Transverse colon (tissue), 4 donors: ENCODE measurements around the gene CISD3. TPM values are rescaled to one million over a fixed set of nuclear protein-coding genes. Genes with fewer than 3 reads are reported as not detected.
"Not testable (repeated sequence)": the region's sequence is repeated elsewhere in the genome, so short reads cannot be mapped to it uniquely, and the experiment has no call there.

Source experiments
- DNase-seq: peaks from one replicate; pipeline ENCODE4 v3.0.0-alpha.2; 2019
- H3K27ac ChIP-seq, 4 donors: fragments of 200-600 bp; sonication (generic); 2 replicates each; pipeline ENCODE4 v1.5.1; 2016 to 2018; ENCODE audit warnings: inconsistent platforms in 4 of 4
- H3K27me3 ChIP-seq: fragments of 200-600 bp; sonication (generic); 2 replicates; pipeline ENCODE4 v1.5.1; 2017; ENCODE audit warnings: inconsistent platforms
- H3K36me3 ChIP-seq, 4 donors: fragments of 200-600 bp; sonication (generic); 2 replicates each; pipeline ENCODE4 v1.5.1; 2017 to 2019; ENCODE audit warnings: inconsistent platforms in 4 of 4
- H3K4me1 ChIP-seq, 4 donors: fragments of 200-600 bp; sonication (generic); 2 replicates each; pipeline ENCODE4 v1.5.1; 2017 to 2020; ENCODE audit warnings: inconsistent platforms in 4 of 4
- H3K4me3 ChIP-seq, 4 donors: fragments of 200-600 bp; sonication (generic); 1 replicate in 1 of 4; 2 replicates in 3 of 4; pipeline versions ENCODE4 v1.5.1 to v1.6.1; 2017 to 2019; ENCODE audit warnings: inconsistent platforms in 4 of 4
- H3K9me3 ChIP-seq, 2 donors: fragments of 200-600 bp; sonication (generic); 2 replicates each; pipeline ENCODE4 v1.5.1; 2017 to 2019; ENCODE audit warnings: inconsistent platforms in 2 of 2
- EP300 ChIP-seq: sonication (generic); formaldehyde crosslinking; IDR thresholded peaks from one replicate; pipeline ENCODE4 v1.6.1; 2017; ENCODE audit warnings: antibody characterized with exemption, low read depth
- POLR2A ChIP-seq: fragments of 450-650 bp; IDR thresholded peaks from one replicate; pipeline ENCODE4 v1.6.1; 2016; ENCODE audit warnings: antibody characterized with exemption, mild to moderate bottlenecking, moderate library complexity
- POLR2AphosphoS5 ChIP-seq, 3 donors: sonication (generic); formaldehyde crosslinking; IDR thresholded peaks; one replicate each; pipeline ENCODE4 v1.6.1; 2016; ENCODE audit warnings: antibody characterized with exemption in 3 of 3
- WGBS, 2 donors: methylation state at CpG; one replicate each; pipeline ENCODE4 v1.1.5; 2018; ENCODE audit warnings: low coverage in 1 of 2; 5-methylcytosine and 5-hydroxymethylcytosine counted together
- in situ Hi-C, 4 donors: fragments of 200-750 bp; cut with MboI; loops; one replicate each; pipeline versions ENCODE4 v1.15.0 to v1.15.1; 2017; ENCODE audit warnings: low sequenced_read_pairs in 3 of 4, low pct_ligation_motif_present in 1 of 4, low pct_unique_long_range_greater_than_20kb in 1 of 4
- intact Hi-C: fragments of 100-400 bp; cut with DNase I; formaldehyde crosslinking; loops from one replicate; pipeline ENCODE4 v1.15.1; 2023; ENCODE audit warnings: low total_unique reads
- total RNA-seq, 4 donors: library from RNA; depleted of rRNA; stranded (reverse); fragments of >200 nt; gene quantifications; one replicate each; pipeline ENCODE4 v1.1.0, GENCODE V29; 2016
- TF ChIP-seq, protein P1 (sequence below), 5 experiments: fragments of 200-600 bp in 3 of 5; fragments of 450-650 bp in 2 of 5; sonication (generic) in 3 of 5; IDR thresholded peaks; 1 replicate in 2 of 5; 2 replicates in 3 of 5; pipeline ENCODE4 v1.5.1; 2016 to 2017; ENCODE audit warnings: antibody characterized with exemption in 5 of 5, inconsistent platforms in 3 of 5, mild to moderate bottlenecking in 2 of 5, moderate library complexity in 1 of 5

Gene CISD3
- total RNA-seq, 4 donors from 2014 or later = 11.2 to 35.0 (median 20.5) TPM

DNA sequence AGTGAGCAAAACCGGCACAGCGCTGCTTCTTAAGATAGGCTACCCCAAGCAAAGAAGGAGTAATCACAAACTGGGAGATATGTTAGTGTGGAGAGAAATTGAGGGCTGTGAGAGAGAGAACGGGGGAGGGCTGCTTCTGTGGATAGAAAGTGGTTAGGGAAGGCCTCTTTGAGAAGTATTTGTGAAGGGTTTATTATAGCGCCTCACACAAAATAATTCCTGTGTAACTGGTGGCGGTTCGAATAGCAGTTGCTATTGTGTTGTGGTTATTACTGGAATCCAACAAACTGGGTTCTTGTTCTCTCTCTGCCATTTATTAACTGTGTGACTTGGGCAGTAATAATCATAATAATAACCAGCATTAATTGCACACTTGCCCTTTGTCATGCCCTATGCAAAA lies 9.2 kb upstream of the CISD3 start:
- Histone ChIP-seq H3K4me3 (no peak overlapping the region), H3K9me3 (no peaks in the 10 kb centered on the region), H3K27me3 (no peaks in the 10 kb centered on the region), H3K4me1 (peaks cover 0 to 30% (median 18%) of the 10 kb centered on the region in 4 donors), H3K36me3 (peaks cover 0 to 21% (median 3%) of the 10 kb centered on the region in 4 donors), H3K27ac (no peak overlapping the region)
- TF ChIP-seq, protein P1, sequence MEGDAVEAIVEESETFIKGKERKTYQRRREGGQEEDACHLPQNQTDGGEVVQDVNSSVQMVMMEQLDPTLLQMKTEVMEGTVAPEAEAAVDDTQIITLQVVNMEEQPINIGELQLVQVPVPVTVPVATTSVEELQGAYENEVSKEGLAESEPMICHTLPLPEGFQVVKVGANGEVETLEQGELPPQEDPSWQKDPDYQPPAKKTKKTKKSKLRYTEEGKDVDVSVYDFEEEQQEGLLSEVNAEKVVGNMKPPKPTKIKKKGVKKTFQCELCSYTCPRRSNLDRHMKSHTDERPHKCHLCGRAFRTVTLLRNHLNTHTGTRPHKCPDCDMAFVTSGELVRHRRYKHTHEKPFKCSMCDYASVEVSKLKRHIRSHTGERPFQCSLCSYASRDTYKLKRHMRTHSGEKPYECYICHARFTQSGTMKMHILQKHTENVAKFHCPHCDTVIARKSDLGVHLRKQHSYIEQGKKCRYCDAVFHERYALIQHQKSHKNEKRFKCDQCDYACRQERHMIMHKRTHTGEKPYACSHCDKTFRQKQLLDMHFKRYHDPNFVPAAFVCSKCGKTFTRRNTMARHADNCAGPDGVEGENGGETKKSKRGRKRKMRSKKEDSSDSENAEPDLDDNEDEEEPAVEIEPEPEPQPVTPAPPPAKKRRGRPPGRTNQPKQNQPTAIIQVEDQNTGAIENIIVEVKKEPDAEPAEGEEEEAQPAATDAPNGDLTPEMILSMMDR (IDR thresholded peaks at IDR 0.05) = no peak
- TF ChIP-seq POLR2AphosphoS5 (IDR thresholded peaks at IDR 0.05) (no peak), POLR2A (no peak), EP300 (no peak)
- WGBS, 2 donors = 90% methylated on average over 3 to 6 of the region's 6 CpGs
- in situ Hi-C loops = no loop called here
- intact Hi-C loops = no loop called here
- DNase-seq = no peak

DNA sequence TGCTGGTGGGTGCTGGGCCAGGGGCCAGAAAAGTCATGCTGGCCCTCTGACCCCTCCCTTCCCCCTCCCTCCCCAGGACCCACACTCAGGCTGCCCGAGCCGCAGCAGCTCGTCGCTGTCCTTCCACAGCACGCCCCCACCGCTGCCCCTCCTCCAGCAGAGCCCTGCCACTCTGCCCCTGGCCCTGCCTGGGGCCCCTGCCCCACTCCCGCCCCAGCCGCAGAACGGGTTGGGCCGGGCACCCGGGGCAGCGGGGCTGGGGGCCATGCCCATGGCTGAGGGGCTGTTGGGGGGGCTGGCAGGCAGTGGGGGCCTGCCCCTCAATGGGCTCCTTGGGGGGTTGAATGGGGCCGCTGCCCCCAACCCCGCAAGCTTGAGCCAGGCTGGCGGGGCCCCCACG lies 8.3 kb upstream of the CISD3 start:
- WGBS, 2 donors = 93% methylated on average over 11 of the region's 16 CpGs; no CpG with 5 or more reads in 1 of the 2 donors
- Histone ChIP-seq H3K27ac (no peak overlapping the region), H3K9me3 (no peaks in the 10 kb centered on the region), H3K27me3 (no peaks in the 10 kb centered on the region), H3K36me3 (peaks cover 0 to 15% (median 3%) of the 10 kb centered on the region in 4 donors), H3K4me1 (peaks cover 0 to 37% (median 18%) of the 10 kb centered on the region in 4 donors), H3K4me3 (no peak overlapping the region)
- no peak for DNase-seq
- TF ChIP-seq POLR2AphosphoS5 (IDR thresholded peaks at IDR 0.05) (no peak), EP300 (no peak), POLR2A (no peak)
- TF ChIP-seq, protein P1 (IDR thresholded peaks at IDR 0.05) = no peak
- intact Hi-C loops = no loop called here
- in situ Hi-C loops = no loop called here

DNA sequence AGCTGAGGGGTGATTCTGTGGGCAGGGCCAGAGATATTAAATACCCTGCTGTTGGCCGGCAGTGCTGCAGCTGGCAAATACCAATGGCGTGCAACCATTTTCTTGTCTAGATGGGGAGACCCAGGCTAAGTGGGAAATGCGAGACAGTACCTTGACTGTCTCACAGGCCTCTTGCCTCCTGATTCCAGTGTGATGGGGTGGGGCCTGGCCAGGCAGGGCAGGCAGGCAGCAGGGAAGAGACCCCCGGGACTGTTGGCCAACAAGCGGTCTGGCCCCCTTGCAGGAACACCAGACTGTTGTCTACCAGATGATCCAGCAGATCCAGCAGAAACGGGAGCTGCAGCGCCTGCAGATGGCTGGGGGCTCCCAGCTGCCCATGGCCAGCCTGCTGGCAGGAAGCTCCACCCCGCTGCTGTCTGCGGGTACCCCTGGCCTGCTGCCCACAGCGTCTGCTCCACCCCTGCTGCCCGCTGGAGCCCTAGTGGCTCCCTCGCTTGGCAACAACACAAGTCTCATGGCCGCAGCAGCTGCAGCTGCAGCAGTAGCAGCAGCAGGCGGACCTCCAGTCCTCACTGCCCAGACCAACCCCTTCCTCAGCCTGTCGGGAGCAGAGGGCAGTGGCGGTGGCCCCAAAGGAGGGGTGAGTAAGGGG lies 5.7 kb upstream of the CISD3 start:
- Histone ChIP-seq H3K36me3 (peaks cover 0 to 6% (median 3%) of the 10 kb centered on the region in 4 donors), H3K4me3 (no peak overlapping the region), H3K4me1 (peaks cover 7 to 50% (median 25%) of the 10 kb centered on the region in 4 donors), H3K9me3 (no peaks in the 10 kb centered on the region), H3K27me3 (no peaks in the 10 kb centered on the region), H3K27ac (peak overlapping the region; percentile 13 to 41 (median 34))
- TF ChIP-seq POLR2A (no peak), EP300 (no peak), POLR2AphosphoS5 (IDR thresholded peaks at IDR 0.05) (no peak)
- TF ChIP-seq, protein P1 (IDR thresholded peaks at IDR 0.05) = no peak
- 42 to 59% methylated on average over 2 to 7 of the region's 16 CpGs for whole genome bisulfite sequencing, 2 donors
- intact Hi-C loops (no loop called here), in situ Hi-C loops (no loop called here)
- DNase-seq = peak; percentile 72

DNA sequence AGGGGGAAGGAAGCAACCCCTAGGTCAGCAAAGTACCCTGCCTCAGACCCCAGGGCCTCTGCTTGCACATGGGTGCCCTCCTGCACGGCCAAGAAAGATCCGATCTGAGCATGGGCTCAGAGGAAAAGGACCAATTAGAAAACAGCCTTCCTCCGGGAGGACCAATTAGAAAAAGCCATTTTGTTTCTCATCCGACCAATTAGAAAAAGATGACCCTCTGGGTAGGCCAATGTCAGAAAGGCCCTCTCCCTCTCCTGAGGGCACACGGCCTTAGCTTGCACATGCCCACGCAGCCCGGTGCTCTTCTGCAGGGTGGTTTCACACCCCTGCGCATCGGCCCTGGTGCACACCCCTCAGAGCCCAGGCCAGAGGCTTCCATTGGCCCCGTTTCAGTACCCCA lies 5.1 kb upstream of the CISD3 start:
- peaks cover 0 to 6% (median 3%) of the 10 kb centered on the region in 4 donors for H3K36me3 ChIP-seq
- peaks cover 10 to 54% (median 29%) of the 10 kb centered on the region in 4 donors for H3K4me1 ChIP-seq
- no peak overlapping the region for H3K4me3 ChIP-seq
- 66% methylated on average over 10 of the region's 10 CpGs; no CpG with 5 or more reads in 1 of the 2 donors for WGBS, 2 donors
- no peak for DNase-seq
- H3K27me3 ChIP-seq = no peaks in the 10 kb centered on the region
- H3K9me3 ChIP-seq = no peaks in the 10 kb centered on the region
- intact Hi-C loops = no loop called here
- TF ChIP-seq EP300 (no peak), POLR2AphosphoS5 (IDR thresholded peaks at IDR 0.05) (no peak), POLR2A (no peak)
- TF ChIP-seq, protein P1 (IDR thresholded peaks at IDR 0.05) = no peak
- in situ Hi-C loops = no loop called here
- peak overlapping the region; percentile 30 to 41 (median 34) for H3K27ac ChIP-seq

DNA sequence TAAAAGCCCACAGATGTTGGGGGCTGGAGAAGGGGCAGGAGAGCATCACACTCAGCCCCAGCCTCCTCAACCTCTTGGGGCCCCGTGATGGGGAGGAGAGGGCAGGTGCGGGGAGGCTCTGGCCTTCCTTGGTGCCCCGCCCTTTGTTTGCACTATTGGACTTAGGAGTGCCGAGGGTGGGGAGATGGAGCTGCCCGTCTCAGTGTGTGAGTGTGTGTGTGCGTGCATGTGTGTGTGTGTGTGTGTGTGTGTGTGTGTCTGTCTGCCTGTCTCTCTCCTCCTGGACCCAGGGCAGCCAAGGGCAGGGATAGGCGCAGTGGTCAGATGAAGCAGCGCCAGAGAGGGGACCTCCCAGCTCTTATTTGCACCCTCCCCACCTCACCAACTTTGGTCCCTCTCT lies 4.0 kb upstream of the CISD3 start:
- 30% methylated on average over 8 of the region's 8 CpGs; no CpG with 5 or more reads in 1 of the 2 donors for WGBS, 2 donors
- H3K36me3 ChIP-seq, H3K4me3 ChIP-seq, in situ Hi-C loops, H3K27me3 ChIP-seq, H3K9me3 ChIP-seq, intact Hi-C loops: not testable (repeated sequence)
- Histone ChIP-seq H3K27ac (peak overlapping the region; percentile 17 to 51 (median 46)), H3K4me1 (peaks cover 12 to 60% (median 33%) of the 10 kb centered on the region in 4 donors)
- DNase-seq = peak; percentile 84
